Liver (tissue), 9 donors: ENCODE measurements around the gene ZNF837. TPM values are rescaled to one million over a fixed set of nuclear protein-coding genes. Genes with fewer than 3 reads are reported as not detected.

Experiments
- DNase-seq: peaks from one replicate; pipeline ENCODE4 v3.0.0-alpha.2; 2017; ENCODE audit warnings: low spot score
- H3K27ac ChIP-seq, 2 donors: one replicate each; pipeline ENCODE4 v1.7.0; 2013; ENCODE audit warnings: inconsistent platforms in 2 of 2, low read length in 2 of 2, control low read depth in 1 of 2, low read depth in 1 of 2, mild to moderate bottlenecking in 1 of 2
- H3K27me3 ChIP-seq, 4 donors: one replicate each; pipeline versions ENCODE4 v1.6.1 to v1.7.0; 2013; ENCODE audit warnings: low read length in 3 of 4, inconsistent platforms in 1 of 4, mild to moderate bottlenecking in 1 of 4, moderate library complexity in 1 of 4; ENCODE audit not compliant: control insufficient read depth in 4 of 4, insufficient read depth in 4 of 4
- H3K36me3 ChIP-seq, 4 donors: one replicate each; pipeline versions ENCODE4 v1.6.1 to v1.7.0; 2013; ENCODE audit warnings: low read length in 3 of 4, mild to moderate bottlenecking in 3 of 4, low read depth in 1 of 4, moderate library complexity in 1 of 4; ENCODE audit not compliant: control insufficient read depth in 4 of 4, insufficient read depth in 3 of 4
- H3K4me1 ChIP-seq, 4 donors: one replicate each; pipeline versions ENCODE4 v1.6.1 to v1.7.0; 2013; ENCODE audit warnings: low read length in 3 of 4, mild to moderate bottlenecking in 3 of 4, moderate library complexity in 1 of 4; ENCODE audit not compliant: control insufficient read depth in 4 of 4, insufficient read depth in 4 of 4
- H3K4me3 ChIP-seq, 3 donors: one replicate each; pipeline versions ENCODE4 v1.6.1 to v1.7.0; 2013; ENCODE audit warnings: low read length in 3 of 3, control low read depth in 1 of 3, low read depth in 1 of 3, mild to moderate bottlenecking in 1 of 3
- H3K9ac ChIP-seq, 2 donors: one replicate each; pipeline ENCODE4 v1.7.0; 2013; ENCODE audit warnings: low read length in 2 of 2, mild to moderate bottlenecking in 2 of 2, moderate library complexity in 2 of 2, control low read depth in 1 of 2, low read depth in 1 of 2
- H3K9me3 ChIP-seq, 4 donors: one replicate each; pipeline versions ENCODE4 v1.6.1 to v1.7.0; 2013; ENCODE audit warnings: low read length in 3 of 4; ENCODE audit not compliant: control insufficient read depth in 4 of 4
- ATF3 ChIP-seq: IDR thresholded peaks from 2 replicates; pipeline ENCODE4 v1.6.1; 2016; ENCODE audit warnings: antibody characterized with exemption
- CTCF ChIP-seq: fragments of 150-350 bp; IDR thresholded peaks from 2 replicates; pipeline ENCODE4 v1.5.1; 2017; ENCODE audit warnings: improper control_type of control experiment, low read depth, low read length; ENCODE audit not compliant: missing input control
- FOXA2 ChIP-seq: IDR thresholded peaks from 2 replicates; pipeline ENCODE4 v1.6.1; 2016; ENCODE audit warnings: antibody characterized with exemption
- GABPA ChIP-seq, 2 donors: IDR thresholded peaks in 1 of 2; conservative IDR thresholded peaks in 1 of 2; 2 replicates each; pipeline ENCODE4 v1.6.1; 2016; ENCODE audit warnings: antibody characterized with exemption in 2 of 2, mild to moderate bottlenecking in 1 of 2, moderate library complexity in 1 of 2
- HNF4A ChIP-seq, 2 donors: conservative IDR thresholded peaks; 2 replicates each; pipeline ENCODE4 v1.6.1; 2016; ENCODE audit warnings: antibody characterized with exemption in 2 of 2, mild to moderate bottlenecking in 2 of 2
- HNF4G ChIP-seq: IDR thresholded peaks from 2 replicates; pipeline ENCODE4 v1.6.1; 2016; ENCODE audit warnings: antibody characterized with exemption
- JUND ChIP-seq, 2 donors: IDR thresholded peaks; 2 replicates each; pipeline ENCODE4 v1.6.1; 2016; ENCODE audit warnings: antibody characterized with exemption in 2 of 2
- MAX ChIP-seq: IDR thresholded peaks from 2 replicates; pipeline ENCODE4 v1.6.1; 2016; ENCODE audit warnings: antibody characterized with exemption
- NR2F2 ChIP-seq: IDR thresholded peaks from 2 replicates; pipeline ENCODE4 v1.6.1; 2016; ENCODE audit warnings: antibody characterized with exemption
- RAD21 ChIP-seq, 2 donors: IDR thresholded peaks; 2 replicates each; pipeline ENCODE4 v1.6.1; 2016; ENCODE audit warnings: antibody characterized with exemption in 2 of 2, mild to moderate bottlenecking in 2 of 2
- REST ChIP-seq: IDR thresholded peaks from 2 replicates; pipeline ENCODE4 v1.6.1; 2016; ENCODE audit warnings: antibody characterized with exemption, mild to moderate bottlenecking
- RXRA ChIP-seq, 2 donors: IDR thresholded peaks; 2 replicates each; pipeline ENCODE4 v1.6.1; 2017 to 2018; ENCODE audit warnings: antibody characterized with exemption in 2 of 2, mild to moderate bottlenecking in 1 of 2
- SP1 ChIP-seq: IDR thresholded peaks from 2 replicates; pipeline ENCODE4 v1.6.1; 2018; ENCODE audit warnings: antibody characterized with exemption, mild to moderate bottlenecking
- TAF1 ChIP-seq: conservative IDR thresholded peaks from 2 replicates; pipeline ENCODE4 v1.6.1; 2016; ENCODE audit warnings: antibody characterized with exemption, mild to moderate bottlenecking
- ZBTB33 ChIP-seq: IDR thresholded peaks from 2 replicates; pipeline ENCODE4 v1.6.1; 2016; ENCODE audit warnings: antibody characterized with exemption
- WGBS: extraction: QIAGEN DNeasy Blood & Tissue Kit; methylation state at CpG from one replicate; pipeline ENCODE4 v1.1.7; 2013; 5-methylcytosine and 5-hydroxymethylcytosine counted together
- polyA plus RNA-seq, 2 donors: library from polyadenylated mRNA; stranded (reverse) in 1 of 2; unstranded in 1 of 2; fragments of 200-250 nt in 1 of 2; fragments of >200 nt in 1 of 2; fragmentation: Nextera tagmentation in 1 of 2; extraction: Ambion mirVana in 1 of 2; gene quantifications; one replicate each; pipeline versions ENCODE4 v1.2.1 to v1.2.3, GENCODE V29; 2013 to 2015
- total RNA-seq, 2 donors: library from RNA; depleted of rRNA; stranded (reverse); fragments of >200 nt; gene quantifications; one replicate each; pipeline ENCODE4 v1.2.3, GENCODE V29; 2014
- donor health status: healthy.
- donor health status: healthy.
- donor health status: healthy.
- donor health status: healthy.
- donor health status: healthy.

The ZNF837 gene
- total and polyA plus RNA-seq, 4 donors: 0.54 to 3.6 (median 2.3) TPM

GRCh38 chr19:58335630-58336029 is 45.2 kb downstream of the ZNF837 start:
- peaks cover 0 to 3% (median 0%) of the 10 kb centered on the region in 4 donors for H3K9me3 ChIP-seq
- H3K4me3 ChIP-seq: no peak overlapping the region
- H3K9ac ChIP-seq: no peak overlapping the region
- peaks cover 12 to 32% (median 25%) of the 10 kb centered on the region in 4 donors for H3K4me1 ChIP-seq
- DNase-seq: no peak
- TF ChIP-seq HNF4A (conservative IDR thresholded peaks at IDR 0.05) (no peak), NR2F2 (no peak), ZBTB33 (no peak), CTCF (no peak), FOXA2 (no peak), JUND (IDR thresholded peaks at IDR 0.05) (no peak), REST (no peak), HNF4G (no peak), RAD21 (IDR thresholded peaks at IDR 0.05) (no peak), ATF3 (no peak)
- peak overlapping the region; percentile 91 for H3K27ac ChIP-seq
- H3K27me3 ChIP-seq: no peaks in the 10 kb centered on the region
- H3K36me3 ChIP-seq: peaks cover 0 to 15% (median 12%) of the 10 kb centered on the region in 4 donors
- WGBS: 89% methylated on average over 3 of the region's 3 CpGs

- no peak overlapping the region for H3K27ac ChIP-seq
- no peak for DNase-seq
- WGBS: 96% methylated on average over 19 of the region's 19 CpGs
Measured at GRCh38 chr19:58334691-58335249, 46.1 kb downstream of the ZNF837 start.

More at GRCh38 chr19:58334691-58335249, 46.1 kb downstream of the ZNF837 start:
- H3K36me3 ChIP-seq: peaks cover 0 to 15% (median 12%) of the 10 kb centered on the region in 4 donors
- H3K9ac ChIP-seq: no peak overlapping the region
- H3K27me3 ChIP-seq: no peaks in the 10 kb centered on the region
- no peak overlapping the region for H3K4me3 ChIP-seq
- H3K9me3 ChIP-seq: peaks cover 0 to 3% (median 0%) of the 10 kb centered on the region in 4 donors
- TF ChIP-seq GABPA (IDR thresholded peaks at IDR 0.05 in 1 of 2, conservative IDR thresholded peaks at IDR 0.05 in 1 of 2) (no peak), NR2F2 (no peak), MAX (no peak), ATF3 (no peak), HNF4G (no peak), SP1 (no peak), CTCF (no peak), TAF1 (no peak), RAD21 (IDR thresholded peaks at IDR 0.05) (no peak), HNF4A (conservative IDR thresholded peaks at IDR 0.05) (no peak), REST (no peak), RXRA (IDR thresholded peaks at IDR 0.05) (no peak)
- peaks cover 12 to 38% (median 31%) of the 10 kb centered on the region in 4 donors for H3K4me1 ChIP-seq
